GM08714 (cell line): ENCODE data around the gene PTPRO.

Experiments
- H3K4me3 ChIP-seq: fragments of 200-500 bp; sonication (Bioruptor generic); 2 replicates; pipeline ENCODE4 v1.5.1; 2014; ENCODE audit warnings: mild to moderate bottlenecking, low read length, inconsistent platforms
- ZNF274 ChIP-seq: IDR thresholded peaks from 2 replicates; pipeline ENCODE4 v1.6.1; 2012; ENCODE audit warnings: mild to moderate bottlenecking, low read depth, low read length

PTPRO gene

DNA sequence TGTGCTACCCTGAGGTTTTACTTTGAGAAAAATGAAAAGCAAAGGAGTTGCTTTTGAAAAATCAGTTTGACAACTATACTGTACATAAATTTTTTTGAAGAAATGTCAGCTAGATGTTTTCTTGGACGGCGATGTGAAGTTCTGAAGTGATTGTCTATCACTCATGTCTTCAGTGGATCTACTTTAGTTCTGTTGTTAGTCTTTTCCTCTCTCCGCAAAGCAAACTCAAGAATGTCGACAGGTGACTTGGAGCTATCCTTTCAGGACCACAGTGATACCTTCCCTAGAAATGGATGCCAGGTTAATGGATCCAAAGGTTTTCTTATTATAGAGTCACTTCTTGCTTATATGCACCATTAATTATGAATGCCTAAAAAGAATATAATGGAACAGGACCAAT, 1.2 kb downstream of the PTPRO start:
- no peak for TF ChIP-seq ZNF274
- H3K4me3 ChIP-seq = no peak overlapping the region

DNA sequence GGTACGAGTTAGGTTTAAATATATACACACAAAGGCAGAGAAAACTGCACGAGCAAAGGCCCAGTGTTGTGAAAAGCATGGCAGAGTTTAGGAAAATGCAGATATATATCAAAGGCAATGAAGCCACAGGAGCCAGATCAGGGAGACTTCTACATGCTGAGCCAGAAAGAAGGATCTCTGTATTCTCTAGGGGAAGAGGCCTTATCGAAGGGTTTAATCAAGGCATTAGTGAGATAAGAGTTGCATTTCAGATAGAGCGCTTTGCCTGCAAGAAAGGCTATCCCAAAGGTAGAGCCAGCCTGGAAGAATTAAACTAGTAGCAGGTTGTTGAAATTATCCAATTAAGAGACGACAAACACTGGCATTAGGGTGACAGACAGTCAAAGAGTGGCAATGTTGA, 7.6 kb downstream of the PTPRO start:
- no peak for TF ChIP-seq ZNF274
- no peak overlapping the region for H3K4me3 ChIP-seq

DNA sequence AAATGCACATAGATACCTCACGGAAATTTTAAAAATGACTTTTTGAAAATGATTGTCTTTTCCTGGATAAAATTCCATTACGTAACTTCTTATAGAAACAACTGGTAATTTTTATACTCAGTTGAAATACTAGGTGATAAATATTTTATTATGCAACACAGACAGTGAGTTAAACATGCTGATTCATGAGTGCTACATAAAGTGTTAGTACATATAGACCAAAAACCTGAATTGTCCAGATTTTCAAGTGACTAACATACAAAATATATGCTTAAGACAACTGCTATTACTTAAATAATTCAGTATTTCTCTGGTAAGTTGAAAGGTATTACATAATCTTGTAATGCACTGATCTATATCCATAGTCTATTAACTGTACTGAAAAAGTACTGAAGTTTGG, 11.9 kb downstream of the PTPRO start:
- TF ChIP-seq ZNF274 = no peak
- no peak overlapping the region for H3K4me3 ChIP-seq

DNA sequence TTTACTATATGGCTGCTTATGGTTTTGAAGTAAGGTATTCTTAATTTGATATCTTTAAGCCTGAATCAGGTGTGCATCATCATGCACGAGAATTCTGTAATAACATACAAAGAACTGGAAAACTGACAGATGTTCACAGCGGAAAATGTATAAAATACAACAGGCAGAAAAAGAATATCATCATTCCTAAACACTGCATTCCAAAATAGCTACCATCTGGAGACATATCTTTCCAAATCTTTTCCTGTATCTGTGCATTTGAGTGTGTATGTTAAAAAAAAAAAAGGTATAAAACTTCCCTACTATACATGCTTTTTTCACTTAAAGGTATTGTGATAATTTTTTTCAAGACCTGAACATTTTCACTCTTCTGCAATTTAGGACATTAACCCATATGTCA, 13.7 kb downstream of the PTPRO start:
- no peak for TF ChIP-seq ZNF274
- H3K4me3 ChIP-seq = no peak overlapping the region

- H3K4me3 ChIP-seq = no peak overlapping the region
- no peak for TF ChIP-seq ZNF274
Observed at GRCh38 chr12:15336768-15337553, 14.7 kb downstream of the PTPRO start.

- no peak for TF ChIP-seq ZNF274
- no peak overlapping the region for H3K4me3 ChIP-seq
Observed at GRCh38 chr12:15341371-15341770, 19.1 kb downstream of the PTPRO start.

DNA sequence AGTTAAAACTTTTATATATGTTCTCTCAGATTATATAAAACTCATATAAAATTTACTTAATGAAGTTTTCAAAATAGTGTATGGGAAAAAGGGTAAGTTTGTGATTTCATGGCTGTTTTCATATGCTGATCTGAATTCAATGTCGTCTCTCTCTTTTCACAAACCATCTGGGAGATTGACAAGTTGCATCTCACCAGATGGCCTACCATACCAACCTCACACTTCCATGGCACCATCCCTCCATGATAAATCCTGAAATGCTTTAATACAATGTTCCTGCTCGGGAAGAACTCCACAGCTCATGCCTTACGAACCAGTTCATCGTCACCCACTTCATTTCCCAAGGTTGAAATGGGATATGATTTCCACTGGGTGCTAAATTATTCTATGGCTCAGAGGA, 22.3 kb downstream of the PTPRO start:
- no peak for TF ChIP-seq ZNF274
- no peak overlapping the region for H3K4me3 ChIP-seq

- H3K4me3 ChIP-seq = no peak overlapping the region
Observed at GRCh38 chr12:15346488-15346887, 24.2 kb downstream of the PTPRO start.

GRCh38 chr12:15350643-15351042, 28.3 kb downstream of the PTPRO start:
- TF ChIP-seq ZNF274 = no peak
- H3K4me3 ChIP-seq = no peak overlapping the region

More at GRCh38 chr12:15346488-15346887, 24.2 kb downstream of the PTPRO start:
- TF ChIP-seq ZNF274 = no peak

DNA sequence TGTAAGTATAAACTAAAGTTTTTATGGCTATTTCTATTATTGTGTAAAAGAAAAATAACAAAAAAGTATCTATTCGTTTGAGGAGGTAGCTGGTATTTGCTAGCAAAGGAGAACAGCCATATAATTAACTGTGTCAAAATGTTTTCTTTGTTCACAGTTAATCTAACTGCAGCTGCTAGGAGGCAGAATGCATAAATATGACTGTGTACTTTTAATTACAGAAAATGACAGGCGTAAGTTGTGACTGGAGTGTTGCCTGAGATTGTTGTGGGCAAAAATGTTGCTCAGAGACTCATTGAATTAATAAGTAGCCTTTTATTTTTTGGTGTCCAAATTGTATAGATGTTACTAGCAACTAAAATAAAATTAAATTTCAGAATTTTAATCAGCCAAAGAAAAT, 33.5 kb downstream of the PTPRO start:
- no peak for TF ChIP-seq ZNF274

GRCh38 chr12:15356951-15357364, 34.6 kb downstream of the PTPRO start:
- TF ChIP-seq ZNF274 = no peak
- H3K4me3 ChIP-seq = no peak overlapping the region

More for the DNA sequence above, 33.5 kb downstream of the PTPRO start:
- H3K4me3 ChIP-seq = no peak overlapping the region

DNA sequence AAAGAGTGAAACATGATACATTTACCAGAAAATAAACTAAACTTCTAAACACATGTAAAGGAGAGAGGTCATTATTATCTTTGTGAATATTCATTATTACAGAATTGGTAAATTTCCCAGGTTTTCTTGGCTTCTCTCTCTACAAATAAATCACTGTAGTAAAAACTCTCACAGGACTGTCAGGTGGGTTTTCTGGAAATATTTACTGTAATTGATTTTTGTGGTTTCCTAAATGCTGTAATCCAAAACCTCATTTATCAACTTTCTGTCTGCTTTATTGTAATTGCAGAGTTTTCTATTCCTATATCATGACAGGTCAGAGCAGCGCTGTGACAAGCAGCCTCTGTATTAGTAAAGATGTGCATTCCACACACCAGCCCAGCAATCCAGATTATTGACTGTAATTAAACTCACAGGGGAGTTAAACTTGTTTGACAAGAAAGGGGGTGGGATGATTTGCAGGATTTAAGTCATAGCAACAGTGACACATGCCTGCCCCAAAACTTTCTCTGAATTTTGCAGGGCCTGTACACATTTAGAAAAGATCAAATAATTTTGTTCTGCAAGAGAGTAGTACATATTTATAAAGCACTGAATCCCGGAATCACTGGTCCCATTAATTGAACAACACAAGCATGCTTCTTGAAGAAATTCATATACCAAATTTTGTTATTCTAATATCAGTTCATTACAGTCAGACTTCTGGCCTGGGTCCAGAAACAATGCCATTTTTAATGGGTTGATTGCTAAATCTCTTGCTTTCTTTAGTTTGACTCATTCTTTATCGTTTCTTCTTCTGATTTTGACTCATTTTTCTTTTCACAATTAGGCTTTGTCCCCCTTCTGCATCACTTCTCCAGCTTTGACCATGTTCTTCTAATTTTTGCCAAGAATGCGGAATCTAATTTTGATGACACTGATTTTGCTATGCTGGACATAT, 42.2 kb downstream of the PTPRO start:
- no peak overlapping the region for H3K4me3 ChIP-seq
- no peak for TF ChIP-seq ZNF274

- TF ChIP-seq ZNF274 = no peak
- no peak overlapping the region for H3K4me3 ChIP-seq
Observed at GRCh38 chr12:15368812-15369211, 46.5 kb downstream of the PTPRO start.

- no peak for TF ChIP-seq ZNF274
- no peak overlapping the region for H3K4me3 ChIP-seq
Observed at GRCh38 chr12:15372352-15372751, 50.0 kb downstream of the PTPRO start.

DNA sequence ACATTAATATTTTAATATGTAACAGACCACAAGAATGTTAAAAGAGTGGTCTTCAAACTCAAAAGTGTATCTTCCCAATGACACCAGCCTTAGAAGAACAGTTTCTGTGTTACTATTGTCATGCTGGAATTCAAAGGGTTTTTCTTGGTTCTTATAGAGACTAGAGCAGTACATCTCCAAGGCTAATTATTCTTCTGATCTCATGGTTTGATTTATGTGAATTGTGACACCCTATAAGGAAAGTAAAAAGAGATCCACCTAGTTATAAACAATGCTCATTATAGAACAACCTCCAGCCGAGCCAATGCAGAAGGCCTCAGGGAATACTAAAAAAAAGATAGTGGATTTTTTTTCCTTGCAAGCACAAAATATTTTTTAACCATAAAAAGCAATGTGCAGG, 65.5 kb downstream of the PTPRO start:
- TF ChIP-seq ZNF274 = no peak
- no peak overlapping the region for H3K4me3 ChIP-seq

GRCh38 chr12:15389561-15389960, 67.3 kb downstream of the PTPRO start:
- no peak for TF ChIP-seq ZNF274

More at GRCh38 chr12:15389561-15389960, 67.3 kb downstream of the PTPRO start:
- no peak overlapping the region for H3K4me3 ChIP-seq
